ENCODE measurements around the gene IFI27L2. TPM values are rescaled to one million over a fixed set of nuclear protein-coding genes. Genes with fewer than 3 reads are reported as not detected.

The IFI27L2 gene
- total RNA-seq, 1 experiment from 2014 or later, result 4.7 TPM

DNA sequence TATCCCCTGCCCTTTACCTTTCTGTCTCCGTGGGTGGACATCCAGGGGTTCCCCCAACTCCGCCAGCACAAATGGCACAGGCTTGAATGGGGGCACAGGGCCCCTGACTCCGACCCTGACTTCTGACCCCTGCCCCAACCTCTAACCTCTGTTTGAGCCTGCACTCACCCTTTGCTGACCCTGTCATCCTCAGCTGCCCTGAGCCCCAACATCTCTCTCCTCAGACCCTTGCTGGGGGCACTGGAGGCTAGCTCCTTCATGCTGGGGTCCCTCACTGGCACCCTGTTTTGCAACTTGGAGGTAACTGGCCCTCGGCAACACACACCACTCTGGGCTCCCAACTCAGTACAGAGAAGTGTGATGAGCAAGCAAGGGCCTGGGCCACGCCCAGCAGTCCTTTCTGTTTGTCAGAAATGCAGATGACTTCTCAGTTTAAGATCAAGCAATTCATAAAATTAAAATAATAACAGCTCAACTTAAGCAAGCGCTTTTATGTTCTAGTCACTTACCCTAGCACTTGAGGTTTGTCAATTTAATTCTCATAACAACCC is 16.8 kb downstream of the IFI27L2 start:
- TF ChIP-seq, protein P1, sequence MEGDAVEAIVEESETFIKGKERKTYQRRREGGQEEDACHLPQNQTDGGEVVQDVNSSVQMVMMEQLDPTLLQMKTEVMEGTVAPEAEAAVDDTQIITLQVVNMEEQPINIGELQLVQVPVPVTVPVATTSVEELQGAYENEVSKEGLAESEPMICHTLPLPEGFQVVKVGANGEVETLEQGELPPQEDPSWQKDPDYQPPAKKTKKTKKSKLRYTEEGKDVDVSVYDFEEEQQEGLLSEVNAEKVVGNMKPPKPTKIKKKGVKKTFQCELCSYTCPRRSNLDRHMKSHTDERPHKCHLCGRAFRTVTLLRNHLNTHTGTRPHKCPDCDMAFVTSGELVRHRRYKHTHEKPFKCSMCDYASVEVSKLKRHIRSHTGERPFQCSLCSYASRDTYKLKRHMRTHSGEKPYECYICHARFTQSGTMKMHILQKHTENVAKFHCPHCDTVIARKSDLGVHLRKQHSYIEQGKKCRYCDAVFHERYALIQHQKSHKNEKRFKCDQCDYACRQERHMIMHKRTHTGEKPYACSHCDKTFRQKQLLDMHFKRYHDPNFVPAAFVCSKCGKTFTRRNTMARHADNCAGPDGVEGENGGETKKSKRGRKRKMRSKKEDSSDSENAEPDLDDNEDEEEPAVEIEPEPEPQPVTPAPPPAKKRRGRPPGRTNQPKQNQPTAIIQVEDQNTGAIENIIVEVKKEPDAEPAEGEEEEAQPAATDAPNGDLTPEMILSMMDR (IDR thresholded peaks at IDR 0.05; ENCODE audit: insufficient read depth in 1 of 2, low read depth in 1 of 2, low read length in 1 of 2, severe bottlenecking in 1 of 2, unreplicated experiment in 1 of 2), result no peak
- CTCF ChIA-PET, result interaction anchor here (0.6 kb wide), 1 partner anchor 62 kb away, joined by 3 read pairs; no protein-coding TSS in a partner anchor
- no TSS peak for BruUV-seq (replicated peaks)
- no peak overlapping the region for H3K4me3 ChIP-seq (ENCODE audit: low read depth, low read length)
- H3K9me3 ChIP-seq, result no peaks in the 10 kb centered on the region
- H3K4me1 ChIP-seq, result no peaks in the 10 kb centered on the region
- no peaks in the 10 kb centered on the region for H3K36me3 Mint-ChIP-seq (ENCODE audit: insufficient read depth, unreplicated experiment)
- H3K27ac Mint-ChIP-seq (ENCODE audit: unreplicated experiment), result no peak overlapping the region
- intact Hi-C loops (cut with micrococcal nuclease; ENCODE audit: unreplicated experiment), result no loop called here
- no peaks in the 10 kb centered on the region for H3K27me3 Mint-ChIP-seq (ENCODE audit: insufficient read depth, unreplicated experiment)
- no peak overlapping the region for H3K4me3 Mint-ChIP-seq (ENCODE audit: unreplicated experiment)
- no peaks in the 10 kb centered on the region for H3K9me3 Mint-ChIP-seq (ENCODE audit: unreplicated experiment)
- H3K4me1 Mint-ChIP-seq (ENCODE audit: low read depth, unreplicated experiment), result no peaks in the 10 kb centered on the region
- H3K27me3 ChIP-seq (replicated peaks; ENCODE audit: control insufficient read depth, insufficient read depth, low read length), result no peaks in the 10 kb centered on the region
- POLR2A ChIA-PET, result no interaction called here
- H3K36me3 ChIP-seq (ENCODE audit: control insufficient read depth, insufficient read depth, low read length), result no peaks in the 10 kb centered on the region
- DNase-seq, result no peak

- no peaks in the 10 kb centered on the region for H3K4me1 Mint-ChIP-seq (ENCODE audit: low read depth, unreplicated experiment)
- TF ChIP-seq, protein P1 (IDR thresholded peaks at IDR 0.05; ENCODE audit: insufficient read depth in 1 of 2, low read depth in 1 of 2, low read length in 1 of 2, severe bottlenecking in 1 of 2, unreplicated experiment in 1 of 2), result no peak
- no peaks in the 10 kb centered on the region for H3K27me3 Mint-ChIP-seq (ENCODE audit: insufficient read depth, unreplicated experiment)
- no peak overlapping the region for H3K27ac Mint-ChIP-seq (ENCODE audit: unreplicated experiment)
- DNase-seq, result no peak
- intact Hi-C loops (cut with micrococcal nuclease; ENCODE audit: unreplicated experiment), result no loop called here
- H3K4me3 Mint-ChIP-seq (ENCODE audit: unreplicated experiment), result no peak overlapping the region
- no peaks in the 10 kb centered on the region for H3K9me3 ChIP-seq
- CTCF ChIA-PET, result interaction anchor here (0.6 kb wide), 1 partner anchor 1587 kb away, joined by 4 read pairs; no protein-coding TSS in a partner anchor
- no peaks in the 10 kb centered on the region for H3K36me3 Mint-ChIP-seq (ENCODE audit: insufficient read depth, unreplicated experiment)
- no peaks in the 10 kb centered on the region for H3K36me3 ChIP-seq (ENCODE audit: control insufficient read depth, insufficient read depth, low read length)
- no peaks in the 10 kb centered on the region for H3K4me1 ChIP-seq
- H3K4me3 ChIP-seq (ENCODE audit: low read depth, low read length), result no peak overlapping the region
- POLR2A ChIA-PET, result no interaction called here
- BruUV-seq (replicated peaks), result no TSS peak
- H3K27me3 ChIP-seq (replicated peaks; ENCODE audit: control insufficient read depth, insufficient read depth, low read length), result no peaks in the 10 kb centered on the region
- no peaks in the 10 kb centered on the region for H3K9me3 Mint-ChIP-seq (ENCODE audit: unreplicated experiment)
Measured at GRCh38 chr14:94111276-94112095, 17.9 kb downstream of the IFI27L2 start.

GRCh38 chr14:94110552-94111181 is 18.7 kb downstream of the IFI27L2 start, which contains the start of gene IFI27:
Gene IFI27 (plus strand): TSS chr14:94110736.
- Histone ChIP-seq H3K4me1 (no peaks in the 10 kb centered on the region), H3K9me3 (no peaks in the 10 kb centered on the region), H3K36me3 (ENCODE audit: control insufficient read depth, insufficient read depth, low read length) (no peaks in the 10 kb centered on the region), H3K27me3 (replicated peaks; ENCODE audit: control insufficient read depth, insufficient read depth, low read length) (no peaks in the 10 kb centered on the region), H3K4me3 (ENCODE audit: low read depth, low read length) (no peak within 1 kb of the TSS)
- Mint-ChIP-seq H3K9me3 (ENCODE audit: unreplicated experiment) (no peaks in the 10 kb centered on the region), H3K27ac (ENCODE audit: unreplicated experiment) (peak within 1 kb of the TSS; percentile 46), H3K27me3 (ENCODE audit: insufficient read depth, unreplicated experiment) (no peaks in the 10 kb centered on the region), H3K36me3 (ENCODE audit: insufficient read depth, unreplicated experiment) (no peaks in the 10 kb centered on the region), H3K4me3 (ENCODE audit: unreplicated experiment) (no peak within 1 kb of the TSS), H3K4me1 (ENCODE audit: low read depth, unreplicated experiment) (no peaks in the 10 kb centered on the region)
- no TSS peak for BruUV-seq (replicated peaks)
- intact Hi-C loops (cut with micrococcal nuclease; ENCODE audit: unreplicated experiment), result no loop called here
- ChIA-PET CTCF (no interaction called here), POLR2A (no interaction called here)
- TF ChIP-seq, protein P1 (IDR thresholded peaks at IDR 0.05; ENCODE audit: insufficient read depth in 1 of 2, low read depth in 1 of 2, low read length in 1 of 2, severe bottlenecking in 1 of 2, unreplicated experiment in 1 of 2), result no peak
- no peak for DNase-seq
